Measurements from ENCODE around the gene HSD17B14. TPM values are rescaled to one million over a fixed set of nuclear protein-coding genes. Genes with fewer than 3 reads are reported as not detected.

Gene HSD17B14
- polyA plus RNA-seq, 2 of the 4 experiments (the other 2 are of a cell fraction): 11.1 to 20.9 TPM

DNA sequence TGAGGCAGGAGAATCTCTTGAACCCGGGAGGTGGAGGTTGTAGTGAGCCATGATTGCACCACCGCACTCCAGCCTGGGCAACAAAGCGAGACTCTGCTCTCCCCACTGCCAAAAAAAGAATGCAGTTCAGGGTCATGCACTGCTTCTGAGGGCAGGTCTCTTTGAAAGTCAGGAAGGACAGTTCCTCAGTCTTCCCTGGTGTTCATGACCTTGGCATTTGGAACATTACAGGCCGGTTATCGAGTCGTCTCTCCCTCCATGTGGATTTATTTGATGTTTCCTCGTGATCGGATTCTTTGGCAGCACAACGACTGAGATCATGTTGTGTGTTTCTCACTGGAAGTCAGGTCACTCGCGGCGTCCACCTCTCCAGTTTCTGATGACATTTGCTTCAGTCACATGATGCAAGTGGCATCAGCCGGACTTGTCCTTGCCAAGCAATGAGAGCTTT lies 63.8 kb downstream of the HSD17B14 start:
- H3K4me1 ChIP-seq: 0 out of 3 replicates have a peak, but pooled peaks cover 4% of the 10 kb centered on the region
- CTCF ChIA-PET: interaction anchor here (1.5 to 4.5 kb wide), 3 partner anchors 16 to 71 kb away, joined by 5 to 23 read pairs (median 8); no protein-coding TSS in a partner anchor
- WGBS (ENCODE audit: missing lambda C conversion rate): 71% methylated on average over 13 of the region's 13 CpGs
- no peak overlapping the region for H3K4me3 ChIP-seq
- no peak overlapping the region for H3K27ac ChIP-seq
- no peak overlapping the region for H3K4me2 ChIP-seq
- no peak for ATAC-seq
- POLR2A ChIA-PET: no interaction called here
- no peak for TF ChIP-seq CHD2 (IDR thresholded peaks at IDR 0.05; ENCODE audit: low read length, partially characterized antibody)
- no peak for TF ChIP-seq GATA3 (IDR thresholded peaks at IDR 0.05; ENCODE audit: borderline replicate concordance)
- no peak for TF ChIP-seq BHLHE40 (IDR thresholded peaks at IDR 0.05; ENCODE audit: low read depth, low read length)
- no peaks in the 10 kb centered on the region for H3K9me3 ChIP-seq
- FAIRE-seq: no peak
- DNase-seq (ENCODE audit: low read depth in 1 of 2, low spot score in 1 of 2): no peak

DNA sequence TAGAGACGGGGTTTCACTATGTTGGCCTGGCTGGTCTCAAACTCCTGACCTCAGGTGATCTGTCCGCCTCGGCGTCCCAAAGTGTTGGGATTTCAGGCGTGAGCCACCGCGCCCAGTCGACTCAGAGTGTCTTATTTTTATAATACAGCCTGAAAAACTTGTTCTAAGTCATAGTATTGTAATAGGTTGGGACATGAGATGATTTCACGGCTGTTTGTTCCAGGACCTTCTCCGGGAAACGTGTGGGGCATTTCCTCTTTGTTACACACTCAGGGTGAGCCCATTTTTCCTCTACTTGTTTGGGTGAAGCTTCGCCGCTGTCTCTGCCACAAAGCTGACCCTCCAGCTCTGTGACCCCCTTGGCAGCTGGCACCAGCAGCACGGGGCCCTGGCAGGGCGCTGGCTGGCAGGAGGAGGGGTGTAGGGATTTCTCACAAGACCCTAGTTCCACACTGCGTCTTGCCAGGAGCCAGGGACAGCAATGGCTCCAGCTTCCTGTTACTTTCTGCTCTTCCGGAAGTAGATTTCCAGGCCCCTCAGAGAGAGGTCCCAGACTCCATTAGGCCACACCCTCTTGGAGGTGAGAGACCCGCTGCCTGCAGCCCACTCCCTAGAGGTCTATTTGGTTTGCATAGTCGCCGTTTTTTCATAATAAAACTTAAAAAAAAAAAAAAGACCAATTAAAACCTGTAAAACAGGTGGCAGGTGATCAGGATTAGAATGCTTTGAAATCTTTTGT lies 65.4 kb downstream of the HSD17B14 start:
- Histone ChIP-seq H3K27ac (no peak overlapping the region), H3K9me3 (no peaks in the 10 kb centered on the region), H3K4me2 (no peak overlapping the region), H3K4me3 (no peak overlapping the region), H3K4me1 (0 out of 3 replicates have a peak, but pooled peaks cover 4% of the 10 kb centered on the region)
- TF ChIP-seq KDM1A (IDR thresholded peaks at IDR 0.05; ENCODE audit: low read depth) (no peak), ZNF302 (CRISPR knock-in tag; IDR thresholded peaks at IDR 0.05) (no peak), EHF (CRISPR knock-in tag; IDR thresholded peaks at IDR 0.05) (no peak), KDM5A (IDR thresholded peaks at IDR 0.05) (no peak), EHMT2 (IDR thresholded peaks at IDR 0.05; ENCODE audit: low read depth) (no peak), TFCP2L1 (CRISPR knock-in tag; IDR thresholded peaks at IDR 0.05) (no peak), RARB (CRISPR knock-in tag; IDR thresholded peaks at IDR 0.05) (no peak), CBX2 (IDR thresholded peaks at IDR 0.05; ENCODE audit: borderline replicate concordance, low read depth) (no peak), TP53 (CRISPR knock-in tag; IDR thresholded peaks at IDR 0.05) (no peak), ZC3H11A (IDR thresholded peaks at IDR 0.05) (no peak), RCOR1 (IDR thresholded peaks at IDR 0.05; ENCODE audit: low read depth, low read length) (no peak), NR3C1 (IDR thresholded peaks at IDR 0.05) (no peak), MAZ (IDR thresholded peaks at IDR 0.05; ENCODE audit: borderline replicate concordance, low read depth, low read length) (no peak), JUN (IDR thresholded peaks at IDR 0.05) (no peak), ZSCAN20 (CRISPR knock-in tag; IDR thresholded peaks at IDR 0.05) (no peak), CHD2 (IDR thresholded peaks at IDR 0.05; ENCODE audit: low read length, partially characterized antibody) (no peak)
- TF ChIP-seq, protein P1, sequence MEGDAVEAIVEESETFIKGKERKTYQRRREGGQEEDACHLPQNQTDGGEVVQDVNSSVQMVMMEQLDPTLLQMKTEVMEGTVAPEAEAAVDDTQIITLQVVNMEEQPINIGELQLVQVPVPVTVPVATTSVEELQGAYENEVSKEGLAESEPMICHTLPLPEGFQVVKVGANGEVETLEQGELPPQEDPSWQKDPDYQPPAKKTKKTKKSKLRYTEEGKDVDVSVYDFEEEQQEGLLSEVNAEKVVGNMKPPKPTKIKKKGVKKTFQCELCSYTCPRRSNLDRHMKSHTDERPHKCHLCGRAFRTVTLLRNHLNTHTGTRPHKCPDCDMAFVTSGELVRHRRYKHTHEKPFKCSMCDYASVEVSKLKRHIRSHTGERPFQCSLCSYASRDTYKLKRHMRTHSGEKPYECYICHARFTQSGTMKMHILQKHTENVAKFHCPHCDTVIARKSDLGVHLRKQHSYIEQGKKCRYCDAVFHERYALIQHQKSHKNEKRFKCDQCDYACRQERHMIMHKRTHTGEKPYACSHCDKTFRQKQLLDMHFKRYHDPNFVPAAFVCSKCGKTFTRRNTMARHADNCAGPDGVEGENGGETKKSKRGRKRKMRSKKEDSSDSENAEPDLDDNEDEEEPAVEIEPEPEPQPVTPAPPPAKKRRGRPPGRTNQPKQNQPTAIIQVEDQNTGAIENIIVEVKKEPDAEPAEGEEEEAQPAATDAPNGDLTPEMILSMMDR (IDR thresholded peaks at IDR 0.05): no peak
- TF ChIP-seq, protein P2, sequence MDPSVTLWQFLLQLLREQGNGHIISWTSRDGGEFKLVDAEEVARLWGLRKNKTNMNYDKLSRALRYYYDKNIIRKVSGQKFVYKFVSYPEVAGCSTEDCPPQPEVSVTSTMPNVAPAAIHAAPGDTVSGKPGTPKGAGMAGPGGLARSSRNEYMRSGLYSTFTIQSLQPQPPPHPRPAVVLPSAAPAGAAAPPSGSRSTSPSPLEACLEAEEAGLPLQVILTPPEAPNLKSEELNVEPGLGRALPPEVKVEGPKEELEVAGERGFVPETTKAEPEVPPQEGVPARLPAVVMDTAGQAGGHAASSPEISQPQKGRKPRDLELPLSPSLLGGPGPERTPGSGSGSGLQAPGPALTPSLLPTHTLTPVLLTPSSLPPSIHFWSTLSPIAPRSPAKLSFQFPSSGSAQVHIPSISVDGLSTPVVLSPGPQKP (IDR thresholded peaks at IDR 0.05; ENCODE audit: low read depth, low read length): no peak
- TF ChIP-seq, protein P3, sequence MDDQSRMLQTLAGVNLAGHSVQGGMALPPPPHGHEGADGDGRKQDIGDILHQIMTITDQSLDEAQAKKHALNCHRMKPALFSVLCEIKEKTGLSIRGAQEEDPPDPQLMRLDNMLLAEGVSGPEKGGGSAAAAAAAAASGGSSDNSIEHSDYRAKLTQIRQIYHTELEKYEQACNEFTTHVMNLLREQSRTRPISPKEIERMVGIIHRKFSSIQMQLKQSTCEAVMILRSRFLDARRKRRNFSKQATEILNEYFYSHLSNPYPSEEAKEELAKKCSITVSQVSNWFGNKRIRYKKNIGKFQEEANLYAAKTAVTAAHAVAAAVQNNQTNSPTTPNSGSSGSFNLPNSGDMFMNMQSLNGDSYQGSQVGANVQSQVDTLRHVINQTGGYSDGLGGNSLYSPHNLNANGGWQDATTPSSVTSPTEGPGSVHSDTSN (IDR thresholded peaks at IDR 0.05): no peak
- TF ChIP-seq, protein P4, sequence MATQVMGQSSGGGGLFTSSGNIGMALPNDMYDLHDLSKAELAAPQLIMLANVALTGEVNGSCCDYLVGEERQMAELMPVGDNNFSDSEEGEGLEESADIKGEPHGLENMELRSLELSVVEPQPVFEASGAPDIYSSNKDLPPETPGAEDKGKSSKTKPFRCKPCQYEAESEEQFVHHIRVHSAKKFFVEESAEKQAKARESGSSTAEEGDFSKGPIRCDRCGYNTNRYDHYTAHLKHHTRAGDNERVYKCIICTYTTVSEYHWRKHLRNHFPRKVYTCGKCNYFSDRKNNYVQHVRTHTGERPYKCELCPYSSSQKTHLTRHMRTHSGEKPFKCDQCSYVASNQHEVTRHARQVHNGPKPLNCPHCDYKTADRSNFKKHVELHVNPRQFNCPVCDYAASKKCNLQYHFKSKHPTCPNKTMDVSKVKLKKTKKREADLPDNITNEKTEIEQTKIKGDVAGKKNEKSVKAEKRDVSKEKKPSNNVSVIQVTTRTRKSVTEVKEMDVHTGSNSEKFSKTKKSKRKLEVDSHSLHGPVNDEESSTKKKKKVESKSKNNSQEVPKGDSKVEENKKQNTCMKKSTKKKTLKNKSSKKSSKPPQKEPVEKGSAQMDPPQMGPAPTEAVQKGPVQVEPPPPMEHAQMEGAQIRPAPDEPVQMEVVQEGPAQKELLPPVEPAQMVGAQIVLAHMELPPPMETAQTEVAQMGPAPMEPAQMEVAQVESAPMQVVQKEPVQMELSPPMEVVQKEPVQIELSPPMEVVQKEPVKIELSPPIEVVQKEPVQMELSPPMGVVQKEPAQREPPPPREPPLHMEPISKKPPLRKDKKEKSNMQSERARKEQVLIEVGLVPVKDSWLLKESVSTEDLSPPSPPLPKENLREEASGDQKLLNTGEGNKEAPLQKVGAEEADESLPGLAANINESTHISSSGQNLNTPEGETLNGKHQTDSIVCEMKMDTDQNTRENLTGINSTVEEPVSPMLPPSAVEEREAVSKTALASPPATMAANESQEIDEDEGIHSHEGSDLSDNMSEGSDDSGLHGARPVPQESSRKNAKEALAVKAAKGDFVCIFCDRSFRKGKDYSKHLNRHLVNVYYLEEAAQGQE (IDR thresholded peaks at IDR 0.05): no peak
- 74% methylated on average over 20 of the region's 20 CpGs for WGBS (ENCODE audit: missing lambda C conversion rate)
- ATAC-seq (no peak), DNase-seq (ENCODE audit: low read depth in 1 of 2, low spot score in 1 of 2) (no peak), FAIRE-seq (no peak)
- POLR2A ChIA-PET: no interaction called here
- CTCF ChIA-PET: interaction anchor here (1.0 to 2.5 kb wide), 7 partner anchors 9 to 125 kb away, joined by 5 to 13 read pairs (median 7); partner anchors contain the start of gene CA11
